ENCODE results near the gene CCDC192.

Gene CCDC192

GRCh38 chr5:127863610-127864395 lies 160.6 kb downstream of the CCDC192 start:
- H3K79me2 ChIP-seq (ENCODE audit: low read length), result no peaks in the 10 kb centered on the region
- H3K4me2 ChIP-seq (ENCODE audit: low read length), result no peak overlapping the region
- no peaks in the 10 kb centered on the region for H3K9me3 ChIP-seq (ENCODE audit: insufficient read depth, low read length)
- H3K27me3 ChIP-seq (ENCODE audit: low read depth, low read length), result no peaks in the 10 kb centered on the region; the same call in 1 of the 2 replicates
- H3K4me3 ChIP-seq (ENCODE audit: low read length), result no peak overlapping the region
- H3K4me1 ChIP-seq (ENCODE audit: low read length), result no peaks in the 10 kb centered on the region
- H4K20me1 ChIP-seq (ENCODE audit: insufficient read depth, low read length), result no peaks in the 10 kb centered on the region
- H2AFZ ChIP-seq (ENCODE audit: low read depth, low read length), result no peak overlapping the region
- H3K36me3 ChIP-seq (replicated peaks; ENCODE audit: low read depth, low read length), result no peaks in the 10 kb centered on the region
- no peak overlapping the region for H3K27ac ChIP-seq (ENCODE audit: low read length)
- H3K9ac ChIP-seq (ENCODE audit: low read length), result no peak overlapping the region
- no peak for TF ChIP-seq EZH2phosphoT487 (IDR thresholded peaks at IDR 0.05; ENCODE audit: low read depth)
- TF ChIP-seq CTCF (IDR thresholded peaks at IDR 0.05; ENCODE audit: low read depth, low read length), result no peak

- no peak overlapping the region for H2AFZ ChIP-seq (ENCODE audit: low read depth, low read length)
- no peaks in the 10 kb centered on the region; the same call in 1 of the 2 replicates for H3K27me3 ChIP-seq (ENCODE audit: low read depth, low read length)
- no peaks in the 10 kb centered on the region for H3K36me3 ChIP-seq (replicated peaks; ENCODE audit: low read depth, low read length)
- H3K9me3 ChIP-seq (ENCODE audit: insufficient read depth, low read length), result no peaks in the 10 kb centered on the region
- H3K79me2 ChIP-seq (ENCODE audit: low read length), result no peaks in the 10 kb centered on the region
- no peaks in the 10 kb centered on the region for H3K4me1 ChIP-seq (ENCODE audit: low read length)
- no peaks in the 10 kb centered on the region for H4K20me1 ChIP-seq (ENCODE audit: insufficient read depth, low read length)
- TF ChIP-seq CTCF (IDR thresholded peaks at IDR 0.05; ENCODE audit: low read depth, low read length), result no peak
- no peak for TF ChIP-seq EZH2phosphoT487 (IDR thresholded peaks at IDR 0.05; ENCODE audit: low read depth)
- H3K27ac ChIP-seq (ENCODE audit: low read length), result no peak overlapping the region
- no peak overlapping the region for H3K4me2 ChIP-seq (ENCODE audit: low read length)
- no peak overlapping the region for H3K4me3 ChIP-seq (ENCODE audit: low read length)
- H3K9ac ChIP-seq (ENCODE audit: low read length), result no peak overlapping the region
Observed at GRCh38 chr5:127864511-127864910, 161.3 kb downstream of the CCDC192 start.

GRCh38 chr5:127865273-127865672 lies 162.1 kb downstream of the CCDC192 start:
- Histone ChIP-seq H4K20me1 (ENCODE audit: insufficient read depth, low read length) (no peaks in the 10 kb centered on the region), H3K27ac (ENCODE audit: low read length) (no peak overlapping the region), H3K4me3 (ENCODE audit: low read length) (no peak overlapping the region), H3K4me2 (ENCODE audit: low read length) (no peak overlapping the region), H3K79me2 (ENCODE audit: low read length) (no peaks in the 10 kb centered on the region), H2AFZ (ENCODE audit: low read depth, low read length) (no peak overlapping the region), H3K9me3 (ENCODE audit: insufficient read depth, low read length) (no peaks in the 10 kb centered on the region), H3K4me1 (ENCODE audit: low read length) (no peaks in the 10 kb centered on the region), H3K36me3 (replicated peaks; ENCODE audit: low read depth, low read length) (no peaks in the 10 kb centered on the region), H3K9ac (ENCODE audit: low read length) (no peak overlapping the region), H3K27me3 (ENCODE audit: low read depth, low read length) (no peaks in the 10 kb centered on the region; the same call in 1 of the 2 replicates)
- TF ChIP-seq EZH2phosphoT487 (IDR thresholded peaks at IDR 0.05; ENCODE audit: low read depth), result no peak
- TF ChIP-seq CTCF (IDR thresholded peaks at IDR 0.05; ENCODE audit: low read depth, low read length), result no peak

- H3K36me3 ChIP-seq (replicated peaks; ENCODE audit: low read depth, low read length), result no peaks in the 10 kb centered on the region
- H3K4me1 ChIP-seq (ENCODE audit: low read length), result peaks cover 16% of the 10 kb centered on the region
- H3K27ac ChIP-seq (ENCODE audit: low read length), result no peak overlapping the region
- no peak overlapping the region for H2AFZ ChIP-seq (ENCODE audit: low read depth, low read length)
- H3K4me2 ChIP-seq (ENCODE audit: low read length), result no peak overlapping the region
- no peaks in the 10 kb centered on the region for H3K79me2 ChIP-seq (ENCODE audit: low read length)
- H3K4me3 ChIP-seq (ENCODE audit: low read length), result no peak overlapping the region
- H3K9ac ChIP-seq (ENCODE audit: low read length), result no peak overlapping the region
- TF ChIP-seq EZH2phosphoT487 (IDR thresholded peaks at IDR 0.05; ENCODE audit: low read depth), result no peak
- TF ChIP-seq CTCF (IDR thresholded peaks at IDR 0.05; ENCODE audit: low read depth, low read length), result no peak
- no peaks in the 10 kb centered on the region for H4K20me1 ChIP-seq (ENCODE audit: insufficient read depth, low read length)
- H3K9me3 ChIP-seq (ENCODE audit: insufficient read depth, low read length), result no peaks in the 10 kb centered on the region
- H3K27me3 ChIP-seq (ENCODE audit: low read depth, low read length), result peaks cover 4% of the 10 kb centered on the region; the same call in 1 of the 2 replicates
Observed at GRCh38 chr5:127867022-127867783, 164.0 kb downstream of the CCDC192 start.
